Measurements from ENCODE around the gene PTPN1.
A peak's percentile ranks its signal among the peaks of the same experiment; 100 is the strongest.

The PTPN1 gene

GRCh38 chr20:50559856-50560638, 49.9 kb downstream of the PTPN1 start:
- H3K27ac Mint-ChIP-seq, result no peak overlapping the region
- H3K4me1 Mint-ChIP-seq, result peaks cover 27% of the 10 kb centered on the region
- TF ChIP-seq CTCF (IDR thresholded peaks at IDR 0.05; ENCODE audit: unreplicated experiment in 3 of 3), result no peak
- H3K36me3 Mint-ChIP-seq (ENCODE audit: low read depth), result peaks cover 50% of the 10 kb centered on the region
- no peaks in the 10 kb centered on the region for H3K9me3 Mint-ChIP-seq
- no peak overlapping the region for H3K4me3 Mint-ChIP-seq
- H3K27me3 Mint-ChIP-seq (ENCODE audit: low read depth), result no peaks in the 10 kb centered on the region

- H3K4me1 Mint-ChIP-seq, result peaks cover 32% of the 10 kb centered on the region
- no peaks in the 10 kb centered on the region for H3K27me3 Mint-ChIP-seq (ENCODE audit: low read depth)
Measured at GRCh38 chr20:50560867-50561266, 50.7 kb downstream of the PTPN1 start.

GRCh38 chr20:50561379-50562078, 51.3 kb downstream of the PTPN1 start:
- Mint-ChIP-seq H3K27ac (peak overlapping the region; percentile 26 to 36 (median 32)), H3K36me3 (ENCODE audit: low read depth) (peaks cover 48% of the 10 kb centered on the region), H3K27me3 (ENCODE audit: low read depth) (no peaks in the 10 kb centered on the region), H3K9me3 (no peaks in the 10 kb centered on the region), H3K4me1 (peaks cover 32% of the 10 kb centered on the region), H3K4me3 (no peak overlapping the region)
- TF ChIP-seq CTCF (IDR thresholded peaks at IDR 0.05; ENCODE audit: unreplicated experiment in 3 of 3), result no peak

More at GRCh38 chr20:50560867-50561266, 50.7 kb downstream of the PTPN1 start:
- Mint-ChIP-seq H3K36me3 (ENCODE audit: low read depth) (peaks cover 48% of the 10 kb centered on the region), H3K9me3 (no peaks in the 10 kb centered on the region), H3K4me3 (no peak overlapping the region), H3K27ac (peak overlapping the region; percentile 26 to 36 (median 32))
- TF ChIP-seq CTCF (IDR thresholded peaks at IDR 0.05; ENCODE audit: unreplicated experiment in 3 of 3), result no peak

- no peak for TF ChIP-seq CTCF (IDR thresholded peaks at IDR 0.05; ENCODE audit: unreplicated experiment in 3 of 3)
- peaks cover 52% of the 10 kb centered on the region for H3K36me3 Mint-ChIP-seq (ENCODE audit: low read depth)
- H3K27me3 Mint-ChIP-seq (ENCODE audit: low read depth), result peaks cover 4% of the 10 kb centered on the region
- no peaks in the 10 kb centered on the region for H3K9me3 Mint-ChIP-seq
- no peak overlapping the region for H3K4me3 Mint-ChIP-seq
- H3K4me1 Mint-ChIP-seq, result peaks cover 32% of the 10 kb centered on the region
- H3K27ac Mint-ChIP-seq, result peak overlapping the region in 1 of 3 experiments; percentile 32
Measured at GRCh38 chr20:50562262-50562701, 52.1 kb downstream of the PTPN1 start.

- H3K27ac Mint-ChIP-seq, result no peak overlapping the region
- H3K4me1 Mint-ChIP-seq, result peaks cover 32% of the 10 kb centered on the region
- no peak overlapping the region for H3K4me3 Mint-ChIP-seq
- TF ChIP-seq CTCF (IDR thresholded peaks at IDR 0.05; ENCODE audit: unreplicated experiment in 3 of 3), result no peak
- H3K9me3 Mint-ChIP-seq, result no peaks in the 10 kb centered on the region
- peaks cover 4% of the 10 kb centered on the region for H3K27me3 Mint-ChIP-seq (ENCODE audit: low read depth)
- H3K36me3 Mint-ChIP-seq (ENCODE audit: low read depth), result peaks cover 53% of the 10 kb centered on the region
Measured at GRCh38 chr20:50563133-50563944, 53.2 kb downstream of the PTPN1 start.

Data from nephron (organoid).